Prostate gland (tissue), 2 donors: ENCODE data around the gene TRIM39. TPM values are rescaled to one million over a fixed set of nuclear protein-coding genes. Genes with fewer than 3 reads are reported as not detected.

Experiments used
- DNase-seq: peaks from one replicate; pipeline ENCODE4 v3.0.0-alpha.2; 2019; ENCODE audit warnings: low spot score
- H3K27ac ChIP-seq, 2 donors: fragments of 200-600 bp; sonication (generic); 2 replicates each; pipeline ENCODE4 v1.5.1; 2017 to 2019
- H3K27me3 ChIP-seq: fragments of 200-600 bp; sonication (generic); replicated peaks from 2 replicates; pipeline ENCODE4 v1.5.1; 2019; ENCODE audit not compliant: insufficient read depth
- H3K36me3 ChIP-seq, 2 donors: fragments of 200-600 bp; sonication (generic); 1 replicate in 1 of 2; 2 replicates in 1 of 2; pipeline versions ENCODE4 v1.5.1 to v1.8.1; 2017 to 2019
- H3K4me1 ChIP-seq: fragments of 200-600 bp; sonication (generic); replicated peaks from 2 replicates; pipeline ENCODE4 v1.5.1; 2019
- H3K4me3 ChIP-seq, 2 donors: fragments of 200-600 bp; sonication (generic); 2 replicates each; pipeline ENCODE4 v1.5.1; 2017 to 2019
- H3K9me3 ChIP-seq: fragments of 200-600 bp; sonication (generic); 2 replicates; pipeline ENCODE4 v1.5.1; 2017
- CTCF ChIP-seq, 4 experiments: fragments of 200-600 bp in 2 of 4; fragments of 450-650 bp in 2 of 4; sonication (generic) in 2 of 4; IDR thresholded peaks; 1 replicate in 3 of 4; 2 replicates in 1 of 4; pipeline ENCODE4 v1.5.1; 2016 to 2019; ENCODE audit warnings: antibody characterized with exemption in 4 of 4, mild to moderate bottlenecking in 2 of 4, moderate library complexity in 2 of 4
- POLR2A ChIP-seq: fragments of 450-650 bp; IDR thresholded peaks from one replicate; pipeline ENCODE4 v1.6.1; 2016; ENCODE audit warnings: antibody characterized with exemption, mild to moderate bottlenecking
- POLR2AphosphoS5 ChIP-seq: sonication (generic); formaldehyde crosslinking; IDR thresholded peaks from one replicate; pipeline ENCODE4 v1.6.1; 2017; ENCODE audit warnings: antibody characterized with exemption
- WGBS: methylation state at CpG from one replicate; pipeline ENCODE4 v1.1.5; 2018; 5-methylcytosine and 5-hydroxymethylcytosine counted together
- intact Hi-C: fragments of 100-400 bp; cut with DNase I; formaldehyde crosslinking; loops from one replicate; pipeline ENCODE4 v1.14.2; 2022
- total RNA-seq, 2 donors: library from RNA; depleted of rRNA; stranded (reverse); fragments of >200 nt; gene quantifications; one replicate each; pipeline ENCODE4 v1.1.0, GENCODE V29; 2016

TRIM39 gene
- total RNA-seq, 2 donors from 2014 or later = 15.2 to 27.7 TPM

GRCh38 chr6:30312676-30313321 lies 13.9 kb upstream of the TRIM39 start:
- no peaks in the 10 kb centered on the region for H3K9me3 ChIP-seq
- DNase-seq = no peak
- H3K27me3 ChIP-seq = no peaks in the 10 kb centered on the region
- H3K4me3 ChIP-seq = no peak overlapping the region
- intact Hi-C loops = no loop called here
- 97% methylated on average over 1 of the region's 1 CpG for WGBS
- no peaks in the 10 kb centered on the region for H3K4me1 ChIP-seq
- H3K36me3 ChIP-seq = no peaks in the 10 kb centered on the region
- H3K27ac ChIP-seq = no peak overlapping the region
- TF ChIP-seq POLR2AphosphoS5 (no peak), POLR2A (no peak), CTCF (IDR thresholded peaks at IDR 0.05) (no peak)

GRCh38 chr6:30315156-30315555 lies 11.6 kb upstream of the TRIM39 start:
- H3K9me3 ChIP-seq = no peaks in the 10 kb centered on the region
- H3K36me3 ChIP-seq = no peaks in the 10 kb centered on the region
- no peak for DNase-seq
- no peaks in the 10 kb centered on the region for H3K4me1 ChIP-seq
- H3K4me3 ChIP-seq = no peak overlapping the region
- intact Hi-C loops = no loop called here
- TF ChIP-seq CTCF (IDR thresholded peaks at IDR 0.05) (no peak), POLR2A (no peak), POLR2AphosphoS5 (no peak)
- H3K27me3 ChIP-seq = no peaks in the 10 kb centered on the region
- H3K27ac ChIP-seq = no peak overlapping the region
- WGBS = 98% methylated on average over 3 of the region's 3 CpGs

GRCh38 chr6:30317913-30318589 lies 8.7 kb upstream of the TRIM39 start:
- 59% methylated on average over 6 of the region's 6 CpGs for WGBS
- no peaks in the 10 kb centered on the region for H3K4me1 ChIP-seq
- DNase-seq = no peak
- TF ChIP-seq POLR2A = no peak
- no peak for TF ChIP-seq CTCF (IDR thresholded peaks at IDR 0.05)
- no peak for TF ChIP-seq POLR2AphosphoS5
- H3K4me3 ChIP-seq = no peak overlapping the region
- no peaks in the 10 kb centered on the region for H3K36me3 ChIP-seq
- H3K27ac ChIP-seq = no peak overlapping the region
- intact Hi-C loops = no loop called here
- H3K9me3 ChIP-seq = no peaks in the 10 kb centered on the region
- H3K27me3 ChIP-seq = no peaks in the 10 kb centered on the region

GRCh38 chr6:30319146-30319835 lies 7.4 kb upstream of the TRIM39 start:
- no peak for DNase-seq
- intact Hi-C loops = no loop called here
- Histone ChIP-seq H3K36me3 (no peaks in the 10 kb centered on the region), H3K9me3 (no peaks in the 10 kb centered on the region), H3K27ac (no peak overlapping the region), H3K4me3 (no peak overlapping the region), H3K4me1 (no peaks in the 10 kb centered on the region), H3K27me3 (no peaks in the 10 kb centered on the region)
- TF ChIP-seq POLR2A = no peak
- no peak for TF ChIP-seq POLR2AphosphoS5
- no peak for TF ChIP-seq CTCF (IDR thresholded peaks at IDR 0.05)
- 81% methylated on average over 1 of the region's 1 CpG for WGBS
